ENCODE measurements around the gene ARF4. TPM values are rescaled to one million over a fixed set of nuclear protein-coding genes. Genes with fewer than 3 reads are reported as not detected.

Gene ARF4
- total RNA-seq, 1 donor: 417 TPM

- DNase-seq (ENCODE audit: low read depth): no peak
- TF ChIP-seq, protein P1, sequence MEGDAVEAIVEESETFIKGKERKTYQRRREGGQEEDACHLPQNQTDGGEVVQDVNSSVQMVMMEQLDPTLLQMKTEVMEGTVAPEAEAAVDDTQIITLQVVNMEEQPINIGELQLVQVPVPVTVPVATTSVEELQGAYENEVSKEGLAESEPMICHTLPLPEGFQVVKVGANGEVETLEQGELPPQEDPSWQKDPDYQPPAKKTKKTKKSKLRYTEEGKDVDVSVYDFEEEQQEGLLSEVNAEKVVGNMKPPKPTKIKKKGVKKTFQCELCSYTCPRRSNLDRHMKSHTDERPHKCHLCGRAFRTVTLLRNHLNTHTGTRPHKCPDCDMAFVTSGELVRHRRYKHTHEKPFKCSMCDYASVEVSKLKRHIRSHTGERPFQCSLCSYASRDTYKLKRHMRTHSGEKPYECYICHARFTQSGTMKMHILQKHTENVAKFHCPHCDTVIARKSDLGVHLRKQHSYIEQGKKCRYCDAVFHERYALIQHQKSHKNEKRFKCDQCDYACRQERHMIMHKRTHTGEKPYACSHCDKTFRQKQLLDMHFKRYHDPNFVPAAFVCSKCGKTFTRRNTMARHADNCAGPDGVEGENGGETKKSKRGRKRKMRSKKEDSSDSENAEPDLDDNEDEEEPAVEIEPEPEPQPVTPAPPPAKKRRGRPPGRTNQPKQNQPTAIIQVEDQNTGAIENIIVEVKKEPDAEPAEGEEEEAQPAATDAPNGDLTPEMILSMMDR (IDR thresholded peaks at IDR 0.05; ENCODE audit: insufficient read depth, low read length): no peak
- H3K4me3 ChIP-seq (ENCODE audit: low read depth, low read length): no peak overlapping the region
These were observed 26.3 kb downstream of the ARF4 start for GRCh38 chr3:57570878-57571277.

DNA sequence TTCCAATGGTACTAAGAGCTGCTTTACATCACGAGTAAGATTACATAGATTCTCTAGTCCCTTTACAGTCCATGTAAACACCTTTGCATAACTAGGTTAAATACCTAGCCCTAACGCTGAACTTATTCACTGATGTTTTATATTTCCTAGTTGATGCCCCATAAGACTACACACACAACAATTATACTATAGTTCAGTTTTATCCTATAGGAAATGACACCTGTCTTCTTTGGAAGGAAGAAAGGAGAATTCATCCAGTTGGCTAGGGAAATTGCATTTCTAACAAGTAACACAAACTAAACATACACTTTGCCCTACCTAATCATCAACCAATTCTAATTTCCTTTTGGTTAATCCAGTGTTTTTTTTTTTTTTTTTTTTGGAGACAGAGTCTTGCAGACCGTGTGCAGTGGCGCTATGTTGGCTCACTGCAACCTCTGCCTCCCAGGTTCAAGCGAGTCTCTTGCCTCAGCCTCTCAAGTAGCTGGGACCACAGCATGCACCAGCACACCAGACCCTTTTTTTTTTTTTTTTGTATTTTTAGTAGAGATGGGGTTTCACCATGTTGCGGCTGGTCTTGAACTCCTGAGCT, 27.2 kb downstream of the ARF4 start:
- H3K4me3 ChIP-seq (ENCODE audit: low read depth, low read length): no peak overlapping the region
- TF ChIP-seq, protein P1 (IDR thresholded peaks at IDR 0.05; ENCODE audit: insufficient read depth, low read length): no peak
- no peak for DNase-seq (ENCODE audit: low read depth)

- TF ChIP-seq, protein P1 (IDR thresholded peaks at IDR 0.05; ENCODE audit: insufficient read depth, low read length): no peak
- H3K4me3 ChIP-seq (ENCODE audit: low read depth, low read length): no peak overlapping the region
- peak; percentile 47 for DNase-seq (ENCODE audit: low read depth)
These were observed 37.6 kb downstream of the ARF4 start for GRCh38 chr3:57559526-57559925.

DNA sequence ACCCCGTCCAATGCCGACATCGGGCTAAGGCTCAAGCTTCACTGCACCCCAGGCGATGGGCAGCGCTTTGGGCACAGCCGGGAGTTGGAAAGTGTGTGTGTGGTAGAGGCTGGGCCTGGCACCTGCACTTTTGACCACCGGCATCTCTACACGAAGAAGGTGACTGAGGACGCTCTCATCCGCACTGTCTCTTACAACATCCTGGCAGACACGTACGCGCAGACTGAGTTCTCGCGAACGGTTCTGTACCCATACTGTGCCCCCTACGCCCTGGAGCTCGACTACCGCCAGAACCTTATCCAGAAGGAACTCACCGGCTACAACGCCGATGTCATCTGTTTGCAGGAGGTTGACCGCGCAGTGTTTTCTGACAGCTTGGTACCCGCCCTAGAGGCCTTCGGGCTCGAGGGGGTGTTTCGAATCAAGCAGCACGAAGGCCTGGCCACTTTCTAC, 40.0 kb downstream of the ARF4 start:
- peak; percentile 31 for DNase-seq (ENCODE audit: low read depth)
- peak overlapping the region; percentile 91 for H3K4me3 ChIP-seq (ENCODE audit: low read depth, low read length)
- TF ChIP-seq, protein P1 (IDR thresholded peaks at IDR 0.05; ENCODE audit: insufficient read depth, low read length): no peak

DNA sequence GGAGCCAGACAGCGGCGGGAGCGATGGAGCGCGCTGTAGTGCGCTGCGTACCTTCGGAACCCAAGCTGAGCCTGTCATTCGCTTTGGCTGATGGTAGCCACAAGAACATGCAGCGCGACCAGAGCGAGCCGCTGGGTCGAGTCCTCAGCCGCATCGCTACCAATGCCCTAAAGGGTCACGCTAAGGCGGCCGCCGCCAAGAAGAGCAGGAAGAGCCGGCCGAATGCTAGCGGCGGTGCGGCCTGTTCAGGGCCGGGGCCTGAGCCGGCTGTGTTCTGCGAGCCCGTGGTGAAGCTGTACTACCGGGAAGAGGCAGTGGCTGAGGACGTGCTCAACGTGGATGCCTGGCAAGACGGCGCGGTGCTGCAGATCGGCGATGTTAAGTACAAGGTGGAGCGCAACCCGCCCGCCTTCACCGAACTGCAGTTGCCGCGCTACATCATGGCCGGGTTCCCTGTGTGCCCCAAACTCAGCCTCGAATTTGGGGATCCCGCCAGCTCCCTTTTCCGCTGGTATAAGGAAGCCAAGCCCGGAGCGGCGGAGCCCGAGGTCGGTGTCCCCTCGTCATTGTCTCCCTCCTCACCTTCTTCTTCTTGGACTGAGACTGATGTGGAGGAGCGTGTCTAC, 40.6 kb downstream of the ARF4 start:
- H3K4me3 ChIP-seq (ENCODE audit: low read depth, low read length): peak overlapping the region; percentile 91
- TF ChIP-seq, protein P1 (IDR thresholded peaks at IDR 0.05; ENCODE audit: insufficient read depth, low read length): no peak
- DNase-seq (ENCODE audit: low read depth): no peak

GRCh38 chr3:57555738-57556458, 41.2 kb downstream of the ARF4 start, which contains the start of gene PDE12:
Gene PDE12, plus strand, starts transcription at chr3:57556274. Its CDS starts 106 bp downstream, at chr3:57556380.
- peak; percentile 94 for DNase-seq (ENCODE audit: low read depth)
- peak within 1 kb of the TSS; percentile 91 for H3K4me3 ChIP-seq (ENCODE audit: low read depth, low read length)
- TF ChIP-seq, protein P1 (IDR thresholded peaks at IDR 0.05; ENCODE audit: insufficient read depth, low read length): no peak
